Heart left ventricle (tissue), 16 donors: ENCODE results near the gene BBOF1. TPM values are rescaled to one million over a fixed set of nuclear protein-coding genes. Genes with fewer than 3 reads are reported as not detected.

ENCODE experiments used
- ATAC-seq, 4 donors: fragments of 200-7000 bp; cut with Tn5 transposase; one replicate each; pipeline ENCODE4 v1.9.1; 2020 to 2022; ENCODE audit warnings: moderate library complexity in 4 of 4, mild to moderate bottlenecking in 3 of 4, moderate number of reproducible peaks in 1 of 4
- DNase-seq, 5 donors: peaks; one replicate each; pipeline ENCODE4 v3.0.0-alpha.2; 2020
- H3K27ac ChIP-seq, 12 donors: fragments of 200-600 bp; sonication (generic) in 4 of 12; one replicate each; pipeline versions ENCODE4 v1.5.0 to v1.8.0; 2016 to 2022; ENCODE audit warnings: mild to moderate bottlenecking in 2 of 12
- H3K27me3 ChIP-seq, 9 donors: fragments of 200-600 bp; sonication (generic) in 2 of 9; one replicate each; pipeline versions ENCODE4 v1.5.1 to v1.8.0; 2016 to 2022; ENCODE audit warnings: mild to moderate bottlenecking in 3 of 9
- H3K36me3 ChIP-seq, 9 donors: fragments of 200-600 bp; sonication (generic) in 2 of 9; one replicate each; pipeline versions ENCODE4 v1.5.0 to v1.8.0; 2018 to 2022; ENCODE audit warnings: mild to moderate bottlenecking in 2 of 9
- H3K4me1 ChIP-seq, 12 donors: fragments of 200-600 bp; sonication (generic) in 4 of 12; one replicate each; pipeline versions ENCODE4 v1.5.0 to v1.8.0; 2016 to 2022; ENCODE audit warnings: mild to moderate bottlenecking in 3 of 12
- H3K4me3 ChIP-seq, 12 donors: fragments of 200-600 bp; sonication (generic) in 4 of 12; one replicate each; pipeline versions ENCODE4 v1.5.0 to v1.8.0; 2017 to 2022; ENCODE audit warnings: mild to moderate bottlenecking in 9 of 12, moderate library complexity in 4 of 12
- H3K9me3 ChIP-seq, 12 donors: fragments of 200-600 bp; sonication (generic) in 4 of 12; one replicate each; pipeline versions ENCODE4 v1.5.0 to v1.8.0; 2016 to 2022; ENCODE audit warnings: mild to moderate bottlenecking in 1 of 12
- POLR2A ChIP-seq, 2 donors: fragments of 450-650 bp; IDR thresholded peaks; one replicate each; pipeline ENCODE4 v1.6.1; 2017; ENCODE audit warnings: antibody characterized with exemption in 2 of 2, mild to moderate bottlenecking in 2 of 2, moderate library complexity in 2 of 2
- WGBS, 4 donors: extraction: QIAGEN DNeasy Blood & Tissue Kit in 2 of 4; methylation state at CpG; one replicate each; pipeline versions ENCODE4 v1.1.5 to v1.1.7; 2013 to 2018; 5-methylcytosine and 5-hydroxymethylcytosine counted together
- intact Hi-C, 10 donors: fragments of 100-400 bp; cut with DNase I; formaldehyde crosslinking; loops; one replicate each; pipeline versions ENCODE4 v1.11.1 to v1.14.2; 2022
- long read RNA-seq, 3 donors: library from polyadenylated mRNA; unstranded; transcript quantifications; one replicate each; pipeline ENCODE4 v2.0.0, GENCODE V29; 2020 to 2021
- polyA plus RNA-seq, 2 donors: library from polyadenylated mRNA; stranded (reverse); fragments of 200-250 nt; gene quantifications; one replicate each; pipeline ENCODE4 v1.2.3, GENCODE V29; 2013
- total RNA-seq, 9 donors: library from RNA; depleted of rRNA in 2 of 9; stranded (reverse); fragments of >200 nt in 2 of 9; fragmentation: NEBNext Ultra II Directional in 3 of 9; extraction: Animal tissue kit (Norgen Biotek cat#: 25700) in 3 of 9; gene quantifications; one replicate each; pipeline versions ENCODE4 v1.1.0 to v1.2.4, GENCODE V29; 2016 to 2023
- TF ChIP-seq, protein P1 (sequence below), 12 donors: fragments of 200-600 bp; sonication (generic) in 4 of 12; IDR thresholded peaks; one replicate each; pipeline versions ENCODE4 v1.5.0 to v1.8.0; 2018 to 2022; ENCODE audit warnings: antibody characterized with exemption in 12 of 12, mild to moderate bottlenecking in 5 of 12
- donor health status: ischemic (EF 13 %, LVEDD 7.1; RV severe dilation, severe dysfunction).
- donor health status: healthy with polysubstance abuse.
- donor health status: DM: no; HTN: yes; CAD: no.
- donor health status: DM: no; HTN: no; CAD: no.
- donor health status: ischemic (EF 25% LVEDD 6.9; RV normal size, moderate dysfunction).
- donor health status: ischemic (EF 25% LVEDD 5.7; RV mildly dilated, moderate dysfunction).
- donor health status: healthy.
- donor health status: DM: yes; HTN: yes; CAD: no.
- donor health status: ischemic (EF 35%, LVEDD 5.7; RV mildly dilated, moderate dysfunction).
- donor health status: nonischemic (EF 11% LVEDD 7.7; RV severe dilation, severe dysfunction).
- donor health status: DM: yes; HTN: yes; CAD: no.
- donor health status: PGD.
- donor health status: ischemic (EF 29% LVEDD 5.4; RV normal size, mild dysfunction).
- donor health status: nonischemic (EF 23%, LVEDD 6.1; RV moderate dilation, normal function).

Gene BBOF1, protein sequence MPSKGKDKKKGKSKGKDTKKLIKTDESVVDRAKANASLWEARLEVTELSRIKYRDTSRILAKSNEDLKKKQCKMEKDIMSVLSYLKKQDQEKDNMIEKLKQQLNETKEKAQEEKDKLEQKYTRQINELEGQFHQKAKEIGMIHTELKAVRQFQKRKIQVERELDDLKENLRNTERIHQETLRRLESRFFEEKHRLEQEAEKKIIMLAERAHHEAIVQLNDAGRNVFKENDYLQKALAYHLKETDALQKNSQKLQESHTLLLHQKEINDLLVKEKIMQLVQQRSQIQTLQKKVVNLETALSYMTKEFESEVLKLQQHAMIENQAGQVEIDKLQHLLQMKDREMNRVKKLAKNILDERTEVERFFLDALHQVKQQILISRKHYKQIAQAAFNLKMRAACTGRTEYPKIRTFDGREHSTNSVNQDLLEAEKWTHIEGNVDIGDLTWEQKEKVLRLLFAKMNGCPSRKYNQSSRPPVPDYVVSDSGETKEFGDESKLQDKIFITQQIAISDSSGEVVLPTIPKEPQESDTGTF
- total RNA-seq (1 to 10 TPM; 2.1 to 8.9 (median 4.0) TPM), polyA plus RNA-seq (1 to 10 TPM; 3.5 to 5.1 TPM)
- long read RNA-seq, donor 1, partial matches to known transcripts = 1 of 26 reads
- long read RNA-seq, donor 1, other reads (novel, unspliced or antisense) = 25 of 26 reads
- long read RNA-seq, donor 2, partial matches to known transcripts = 2 of 21 reads
- long read RNA-seq, donor 2, other reads (novel, unspliced or antisense) = 19 of 21 reads
- long read RNA-seq, donor 3, partial matches to known transcripts = 0 of 20 reads
- long read RNA-seq, donor 3, other reads (novel, unspliced or antisense) = 20 of 20 reads

DNA sequence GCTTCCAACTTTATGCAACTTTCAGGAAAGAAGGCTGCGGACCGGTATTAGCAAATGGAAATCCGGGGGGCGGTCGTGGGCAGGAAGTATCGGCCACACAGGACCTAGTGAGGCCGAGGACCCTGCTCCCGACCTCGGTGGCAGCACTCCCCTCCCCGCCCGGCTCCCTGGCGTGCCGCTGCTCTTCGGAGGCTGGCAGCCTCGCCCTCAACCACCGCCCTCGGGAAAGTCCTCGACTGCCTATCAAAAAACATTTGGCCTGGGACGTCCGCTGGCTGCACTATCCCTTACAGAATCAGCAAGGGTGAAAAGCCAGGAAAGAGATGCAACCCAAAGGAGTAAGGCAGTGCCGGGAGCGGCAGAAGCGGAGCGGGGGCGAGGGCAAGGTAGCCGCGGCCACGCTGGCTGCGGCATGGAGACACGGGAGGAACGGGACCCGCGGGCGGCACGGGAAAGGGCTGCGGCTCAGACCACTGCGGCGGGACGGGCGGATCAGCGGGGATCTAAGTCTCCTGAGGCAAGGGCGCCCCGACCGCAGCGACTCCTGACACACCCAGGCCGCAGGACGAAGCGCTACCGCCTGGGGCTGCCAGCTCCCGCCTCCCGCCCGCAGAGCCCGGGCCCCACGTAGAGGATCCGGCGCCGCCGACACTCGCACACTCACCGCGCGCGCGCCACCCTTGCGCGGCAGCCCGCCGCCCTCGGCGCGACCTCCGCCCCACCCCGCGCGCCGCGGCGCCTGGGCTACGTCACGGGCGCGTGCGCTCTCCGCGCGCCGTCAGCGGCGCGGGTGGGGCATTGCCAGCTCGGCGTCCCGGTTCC, at the start of gene BBOF1, which contains the start of gene ENTPD5:
Gene BBOF1 (plus strand): TSS at position 764 of the 822 bp plus-strand sequence. CDS start 130 bp downstream, outside the sequence.
Gene ENTPD5 (minus strand): TSS at position 703 of the 822 bp plus-strand sequence. CDS start 31,186 bp downstream, outside the sequence.
- ATAC-seq (peak; percentile 93 to 99 (median 96)), DNase-seq (peak; percentile 87 to 94 (median 89))
- intact Hi-C loops = loop anchor here in 4 of 10 donors (1.0 to 10.0 kb wide), 5 partner anchors 64 to 134 kb away; partner anchors contain the start of genes COQ6 (in 3 of the 4), FAM161B (in 3 of the 4), ALDH6A1 (in 2 of the 4) and LIN52 (in 2 of the 4)
- H3K4me3 ChIP-seq = peak within 1 kb of the TSS; percentile 45 to 98 (median 80)
- H3K27ac ChIP-seq = peak within 1 kb of the TSS; percentile 82 to 100 (median 97)
- H3K36me3 ChIP-seq = peaks cover 0 to 9% (median 6%) of the 10 kb centered on the region in 9 donors
- H3K9me3 ChIP-seq = no peaks in the 10 kb centered on the region
- TF ChIP-seq, protein P1, sequence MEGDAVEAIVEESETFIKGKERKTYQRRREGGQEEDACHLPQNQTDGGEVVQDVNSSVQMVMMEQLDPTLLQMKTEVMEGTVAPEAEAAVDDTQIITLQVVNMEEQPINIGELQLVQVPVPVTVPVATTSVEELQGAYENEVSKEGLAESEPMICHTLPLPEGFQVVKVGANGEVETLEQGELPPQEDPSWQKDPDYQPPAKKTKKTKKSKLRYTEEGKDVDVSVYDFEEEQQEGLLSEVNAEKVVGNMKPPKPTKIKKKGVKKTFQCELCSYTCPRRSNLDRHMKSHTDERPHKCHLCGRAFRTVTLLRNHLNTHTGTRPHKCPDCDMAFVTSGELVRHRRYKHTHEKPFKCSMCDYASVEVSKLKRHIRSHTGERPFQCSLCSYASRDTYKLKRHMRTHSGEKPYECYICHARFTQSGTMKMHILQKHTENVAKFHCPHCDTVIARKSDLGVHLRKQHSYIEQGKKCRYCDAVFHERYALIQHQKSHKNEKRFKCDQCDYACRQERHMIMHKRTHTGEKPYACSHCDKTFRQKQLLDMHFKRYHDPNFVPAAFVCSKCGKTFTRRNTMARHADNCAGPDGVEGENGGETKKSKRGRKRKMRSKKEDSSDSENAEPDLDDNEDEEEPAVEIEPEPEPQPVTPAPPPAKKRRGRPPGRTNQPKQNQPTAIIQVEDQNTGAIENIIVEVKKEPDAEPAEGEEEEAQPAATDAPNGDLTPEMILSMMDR (IDR thresholded peaks at IDR 0.05) = peak in 2 of 12 donors; percentile 15 to 20
- TF ChIP-seq POLR2A (IDR thresholded peaks at IDR 0.05) = peak; percentile 42 to 90
- 0% methylated on average over 24 to 93 of the region's 93 CpGs for WGBS, 4 donors
- no peaks in the 10 kb centered on the region for H3K27me3 ChIP-seq
- H3K4me1 ChIP-seq = peaks cover 0 to 17% (median 9%) of the 10 kb centered on the region in 12 donors

DNA sequence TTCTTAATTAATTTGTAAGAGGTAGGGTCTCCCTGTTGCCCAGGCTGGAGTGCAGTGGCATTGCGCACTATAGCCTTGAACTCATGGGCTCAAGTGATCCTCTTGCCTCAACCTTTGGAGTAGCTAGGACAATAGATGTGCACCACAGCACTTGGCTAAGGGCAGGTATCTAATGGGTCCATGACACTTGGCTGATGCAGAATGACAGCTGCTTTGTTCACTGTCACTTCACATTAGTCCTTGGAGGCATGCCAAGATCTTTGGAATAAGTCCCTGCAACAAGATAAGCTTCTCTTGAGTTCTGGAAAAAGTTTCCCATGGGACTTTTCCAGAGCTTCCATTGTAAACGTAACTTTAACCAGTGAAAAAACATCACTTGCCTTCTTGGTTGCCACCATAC, 45.7 kb upstream of the BBOF1 start:
- H3K36me3 ChIP-seq = peaks cover 0 to 92% (median 58%) of the 10 kb centered on the region in 9 donors

DNA sequence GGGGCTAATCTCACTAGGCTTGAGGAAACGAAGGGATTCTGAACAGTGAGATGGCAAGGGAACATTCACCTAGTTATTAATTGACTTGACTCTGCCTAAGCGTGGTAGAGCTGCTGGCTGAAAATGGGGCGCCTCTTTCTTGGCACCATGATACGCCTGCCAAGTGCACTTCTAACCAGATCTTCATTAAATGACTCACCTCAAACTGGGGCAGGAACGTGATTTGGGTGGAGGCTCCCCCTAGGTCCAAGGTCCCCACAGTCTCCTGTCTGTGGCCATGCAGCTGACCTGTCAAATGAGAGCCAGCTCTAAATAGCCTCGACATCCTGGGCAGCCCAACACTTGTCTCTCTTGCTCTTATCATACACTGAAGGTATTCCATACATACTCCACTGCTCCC, 43.0 kb upstream of the BBOF1 start:
- intact Hi-C loops = no loop called here
- H3K36me3 ChIP-seq = peaks cover 0 to 67% (median 40%) of the 10 kb centered on the region in 9 donors
- H3K4me1 ChIP-seq = peaks cover 0 to 9% (median 0%) of the 10 kb centered on the region in 12 donors
- H3K27me3 ChIP-seq = no peaks in the 10 kb centered on the region
- DNase-seq (no peak), ATAC-seq (no peak)
- no peak overlapping the region for H3K27ac ChIP-seq
- H3K4me3 ChIP-seq = no peak overlapping the region
- 83 to 95% (median 89%) methylated on average over 6 of the region's 6 CpGs for WGBS, 4 donors
- H3K9me3 ChIP-seq = no peaks in the 10 kb centered on the region
- TF ChIP-seq POLR2A (IDR thresholded peaks at IDR 0.05) = no peak
- TF ChIP-seq, protein P1 (IDR thresholded peaks at IDR 0.05) = no peak

More for the DNA sequence above, 45.7 kb upstream of the BBOF1 start:
- DNase-seq (peak in 1 of 5 donors; percentile 14), ATAC-seq (peak in 2 of 4 donors; percentile 41 to 49)
- Histone ChIP-seq H3K27ac (no peak overlapping the region), H3K4me3 (no peak overlapping the region), H3K4me1 (peaks cover 0 to 9% (median 0%) of the 10 kb centered on the region in 12 donors), H3K27me3 (no peaks in the 10 kb centered on the region), H3K9me3 (no peaks in the 10 kb centered on the region)
- 55 to 68% (median 62%) methylated on average over 2 of the region's 2 CpGs for WGBS, 4 donors
- intact Hi-C loops = no loop called here
- TF ChIP-seq, protein P1 (IDR thresholded peaks at IDR 0.05) = no peak
